SKM-1 (cell line): ENCODE data around the gene WNT3A.

Source experiments
- DNase-seq: peaks from one replicate; lab custom pipeline; 2025; ENCODE audit not compliant: unreplicated experiment; lab: John Stamatoyannopoulos, UW

WNT3A gene

GRCh38 chr1:228097333-228098081 is 90.7 kb downstream of the WNT3A start:
- DNase-seq = no peak

DNA sequence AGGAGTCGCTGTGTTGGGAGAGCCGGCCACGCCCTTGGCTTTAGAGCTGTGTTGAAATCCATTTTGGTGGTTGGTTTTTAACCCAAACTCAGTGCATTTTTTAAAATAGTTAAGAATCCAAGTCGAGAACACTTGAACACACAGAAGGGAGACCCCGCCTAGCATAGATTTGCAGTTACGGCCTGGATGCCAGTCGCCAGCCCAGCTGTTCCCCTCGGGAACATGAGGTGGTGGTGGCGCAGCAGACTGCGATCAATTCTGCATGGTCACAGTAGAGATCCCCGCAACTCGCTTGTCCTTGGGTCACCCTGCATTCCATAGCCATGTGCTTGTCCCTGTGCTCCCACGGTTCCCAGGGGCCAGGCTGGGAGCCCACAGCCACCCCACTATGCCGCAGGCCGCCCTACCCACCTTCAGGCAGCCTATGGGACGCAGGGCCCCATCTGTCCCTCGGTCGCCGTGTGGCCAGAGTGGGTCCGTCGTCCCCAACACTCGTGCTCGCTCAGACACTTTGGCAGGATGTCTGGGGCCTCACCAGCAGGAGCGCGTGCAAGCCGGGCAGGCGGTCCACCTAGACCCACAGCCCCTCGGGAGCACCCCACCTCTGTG is 91.6 kb downstream of the WNT3A start:
- DNase-seq = no peak

- DNase-seq = no peak
Measured at GRCh38 chr1:228099331-228099732, 92.5 kb downstream of the WNT3A start.

DNA sequence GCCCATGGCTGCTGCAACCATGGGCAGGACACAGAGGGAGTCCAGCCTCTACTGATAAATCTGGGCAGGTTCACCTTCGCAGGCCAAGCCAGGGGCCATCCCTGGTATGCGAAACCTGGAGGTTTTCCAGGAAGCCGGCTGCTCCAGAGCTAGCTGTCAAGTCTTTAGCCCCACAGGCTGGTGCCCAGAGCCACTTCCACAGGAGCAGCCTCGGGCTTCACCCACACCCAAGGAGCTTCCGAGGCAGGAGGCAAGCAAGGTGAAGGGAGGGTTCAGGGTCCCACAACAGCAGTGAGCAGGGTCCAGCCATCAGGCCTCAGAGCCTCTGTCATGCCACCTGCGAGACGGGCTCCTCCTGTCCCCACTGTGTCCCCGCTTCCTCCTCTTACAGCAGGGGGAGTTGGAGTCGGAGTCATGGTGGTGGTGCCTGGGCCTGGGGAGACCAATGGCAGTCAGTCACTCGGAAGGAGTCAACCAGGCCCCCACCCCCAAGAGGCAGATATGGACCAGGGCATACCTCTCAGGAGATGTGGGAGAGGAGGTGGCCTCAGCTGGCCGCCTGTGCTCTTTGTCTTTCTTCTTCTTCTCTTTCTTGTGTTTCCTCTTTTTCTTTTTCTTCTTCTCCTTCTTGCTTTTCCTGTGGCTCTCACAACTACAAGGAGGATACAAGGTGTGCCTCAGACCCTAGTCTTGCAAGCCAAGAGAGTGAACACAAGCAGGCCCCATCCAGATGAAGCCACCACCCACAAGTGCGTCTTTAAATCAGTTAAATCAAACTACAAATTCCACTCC is 94.2 kb downstream of the WNT3A start:
- DNase-seq = no peak

DNA sequence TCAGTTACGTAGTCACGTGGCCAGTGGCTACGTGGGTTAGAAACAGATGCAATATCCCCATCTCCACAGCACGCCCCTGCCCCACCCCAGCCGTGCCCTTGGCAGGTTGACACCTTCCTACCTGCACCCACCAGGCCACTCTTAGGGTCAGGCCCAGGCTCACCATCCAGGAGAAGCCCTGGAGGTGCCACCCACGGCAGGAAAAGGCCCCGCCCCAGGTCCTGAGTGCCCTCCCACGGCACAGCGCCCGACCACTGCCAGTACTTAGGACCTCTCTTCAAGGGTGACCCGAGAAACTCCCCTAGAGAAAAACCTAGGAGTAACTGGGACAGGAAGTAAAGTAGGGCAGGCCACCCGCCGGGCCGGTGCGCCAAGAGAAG is 94.8 kb downstream of the WNT3A start:
- DNase-seq = no peak

- no peak for DNase-seq
Measured at GRCh38 chr1:228101994-228102790, 95.4 kb downstream of the WNT3A start.

DNA sequence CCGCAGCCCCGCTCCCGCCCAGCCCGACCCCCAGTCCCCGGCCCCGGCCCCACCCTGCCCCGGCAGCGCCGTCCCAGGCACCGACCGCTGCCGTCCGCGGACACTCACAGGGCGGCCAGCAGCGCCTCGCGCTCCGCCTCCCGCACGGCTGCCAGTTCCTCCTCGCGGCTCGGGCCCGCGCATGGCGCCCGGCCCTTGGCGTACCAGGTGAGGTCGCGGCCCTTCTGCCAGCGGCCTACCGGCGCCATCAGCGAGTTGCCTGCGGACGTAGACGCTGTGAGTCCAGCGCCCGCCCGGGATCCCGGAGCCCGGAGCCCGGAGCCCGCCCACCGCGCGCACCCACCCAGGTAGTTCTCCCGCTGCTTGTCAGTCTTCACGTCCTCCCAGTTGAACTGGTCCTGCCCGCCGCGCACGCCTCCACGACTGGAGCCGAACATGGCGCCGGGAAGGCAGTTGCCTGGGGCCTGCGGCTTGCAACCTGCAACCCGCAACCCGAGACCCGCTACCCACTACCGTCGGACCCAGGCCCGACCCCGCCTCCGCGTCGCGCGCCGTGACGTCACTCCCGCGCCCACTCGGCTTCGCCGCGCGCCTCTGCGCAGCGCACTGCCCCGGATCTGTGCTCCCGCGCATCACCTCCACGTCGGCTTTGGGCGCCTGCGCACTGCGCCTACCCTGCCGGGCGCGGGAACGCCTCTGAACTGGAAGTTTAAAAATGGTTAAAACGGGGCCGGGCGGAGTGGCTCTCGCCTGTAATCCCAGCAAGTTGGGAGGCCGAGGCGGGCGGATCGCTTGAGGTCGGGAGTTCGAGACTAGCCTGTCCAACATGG is 96.2 kb downstream of the WNT3A start, which contains the start of gene C1orf35:
Gene C1orf35, minus strand, starts transcription at position 535 of the 830 bp plus-strand sequence. Its CDS starts 98 bp downstream, at position 437.
- DNase-seq = peak; percentile 92

GRCh38 chr1:228104526-228105269 is 97.9 kb downstream of the WNT3A start:
- DNase-seq = no peak

DNA sequence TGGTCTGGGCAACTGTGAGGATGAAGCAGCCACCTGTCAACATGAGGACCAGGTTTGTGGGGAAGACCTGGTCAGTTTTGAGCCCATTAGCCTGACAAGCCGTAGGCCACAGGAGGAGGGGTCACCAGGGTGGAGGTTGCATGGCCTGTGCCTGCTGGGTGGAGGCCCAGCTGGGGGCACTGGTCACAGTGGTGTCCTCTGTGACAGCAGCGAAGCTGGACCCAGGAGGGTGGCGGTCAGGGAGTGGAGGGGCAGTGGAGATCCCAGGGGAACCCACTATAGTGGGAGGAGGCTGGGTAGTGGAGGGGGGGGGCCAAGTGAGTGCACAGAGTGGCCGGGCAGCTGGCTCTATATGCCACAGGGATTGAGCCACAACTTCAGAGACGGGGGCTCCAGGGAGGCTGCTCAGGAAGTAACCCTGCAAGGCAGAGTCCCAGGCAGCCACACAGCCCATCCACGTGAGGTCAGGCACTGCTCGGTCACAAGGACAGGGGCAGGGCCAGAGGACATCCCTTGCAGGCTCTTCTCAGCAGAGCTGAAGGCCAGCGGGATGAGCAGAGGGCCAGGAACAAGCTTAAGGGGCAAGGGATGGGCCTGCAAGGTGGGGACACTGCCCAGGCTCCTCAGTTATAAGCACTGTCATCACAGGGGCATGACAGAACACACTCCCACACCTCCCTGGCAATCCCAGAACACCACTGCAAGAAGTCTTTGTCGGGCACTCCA is 98.6 kb downstream of the WNT3A start:
- no peak for DNase-seq

DNA sequence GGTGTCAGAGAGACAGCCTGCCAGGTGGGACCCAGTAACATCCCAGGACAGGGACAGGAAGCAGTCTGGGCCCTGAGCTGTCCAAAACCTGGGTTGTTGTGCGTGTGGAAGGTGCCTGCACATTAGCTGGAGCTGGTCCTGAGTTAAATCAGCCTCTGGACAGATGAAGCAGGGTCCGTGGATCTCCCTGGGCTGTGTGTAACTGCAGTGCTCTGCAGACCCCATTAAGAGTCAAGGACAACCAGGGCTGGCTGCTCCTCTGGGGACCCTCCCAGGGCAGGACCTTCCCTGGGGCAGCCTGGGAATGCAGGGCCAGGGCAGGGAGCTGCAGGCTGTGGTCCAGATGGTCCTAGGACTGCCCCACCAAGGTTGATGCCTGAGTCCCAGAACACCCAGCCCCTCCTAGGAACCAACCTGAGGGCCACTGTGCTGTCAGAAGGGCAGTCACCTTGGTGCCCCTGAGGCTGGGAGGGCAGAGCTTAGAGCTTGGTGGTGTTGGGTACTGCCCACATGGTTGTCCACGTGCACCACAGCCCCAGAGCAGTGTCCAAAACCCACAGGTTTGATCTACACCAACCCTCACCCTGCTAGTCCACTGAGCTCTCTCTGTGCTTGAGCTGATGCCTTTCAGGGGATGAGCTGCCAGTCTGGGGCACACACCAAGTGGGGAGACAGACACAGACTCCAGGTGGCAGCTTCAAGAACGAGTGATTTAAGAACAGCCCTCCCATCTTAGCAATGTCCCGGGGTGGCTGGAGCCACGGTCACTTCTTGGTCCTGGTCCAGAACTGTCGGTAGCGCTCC is 99.4 kb downstream of the WNT3A start:
- DNase-seq = no peak

- no peak for DNase-seq
Measured at GRCh38 chr1:228106800-228107054, 99.9 kb downstream of the WNT3A start.

DNA sequence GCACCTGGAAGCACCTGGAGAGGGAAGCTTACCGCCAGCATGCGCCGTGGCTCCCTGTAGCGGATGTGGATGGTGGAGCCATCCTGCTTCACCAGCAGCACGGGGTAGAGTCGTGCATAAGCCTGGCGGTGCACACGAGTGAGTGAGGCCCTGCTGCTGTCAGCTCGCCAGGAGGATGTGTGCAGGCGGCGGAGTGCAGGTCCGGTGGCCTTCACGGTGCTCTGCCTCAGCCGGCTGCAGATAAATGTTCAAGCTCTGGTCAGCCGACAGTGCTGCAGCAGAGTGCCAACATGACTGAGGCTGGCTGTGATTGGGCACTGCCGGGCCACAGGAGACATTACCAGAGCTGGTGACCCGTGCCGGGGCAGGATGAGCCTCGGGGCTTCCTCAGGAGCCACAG is 100.8 kb downstream of the WNT3A start:
- no peak for DNase-seq

- no peak for DNase-seq
Measured at GRCh38 chr1:228108055-228108690, 101.4 kb downstream of the WNT3A start.

DNA sequence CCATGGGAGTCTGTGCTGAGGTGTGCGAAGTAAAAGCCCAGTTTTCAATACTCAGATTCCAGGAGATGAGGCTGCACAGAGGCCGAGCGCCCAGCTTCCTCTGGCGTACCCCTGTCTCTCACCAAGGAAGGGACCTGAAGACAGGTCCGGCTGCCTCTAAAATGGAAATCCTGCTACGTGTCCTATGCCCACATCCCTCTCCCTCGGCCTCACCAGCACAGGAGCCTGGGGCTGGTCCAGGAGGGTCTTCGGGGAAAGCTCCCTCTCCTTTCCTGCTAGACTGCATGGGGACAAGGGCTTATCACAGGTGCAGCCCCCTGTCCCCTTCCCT is 101.9 kb downstream of the WNT3A start:
- no peak for DNase-seq

GRCh38 chr1:228109073-228109961 is 102.5 kb downstream of the WNT3A start, which contains the start of gene MRPL55:
Gene MRPL55 (minus strand): TSS chr1:228109299. CDS start chr1:228108260, 1,039 bp downstream.
- DNase-seq = peak; percentile 97

DNA sequence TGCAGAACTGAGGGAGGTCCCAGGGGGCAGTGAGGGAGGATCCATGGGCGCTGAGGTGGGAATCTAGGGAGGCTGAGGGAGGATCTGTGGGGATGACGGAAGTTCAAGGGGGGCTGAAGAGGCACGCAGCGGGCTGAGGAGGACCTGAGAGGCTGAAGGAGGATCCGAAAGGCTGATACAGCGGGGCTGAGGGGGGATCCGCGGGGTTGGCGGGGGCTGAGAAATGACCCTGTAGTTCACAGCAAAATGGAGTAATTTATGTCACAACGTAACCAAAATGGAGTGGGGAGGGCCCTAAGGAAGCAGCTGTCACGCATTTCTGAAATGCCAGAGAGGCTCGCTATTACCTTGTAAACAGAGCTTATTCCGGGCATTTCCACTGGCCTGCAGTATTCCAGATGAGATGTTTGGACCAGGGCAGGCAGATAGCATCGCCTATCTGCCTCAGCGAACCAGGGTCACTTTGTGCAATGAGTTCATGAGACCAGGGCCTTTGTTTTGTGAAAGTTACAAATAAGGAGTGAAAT is 103.2 kb downstream of the WNT3A start:
- DNase-seq = no peak

GRCh38 chr1:228110556-228110955 is 103.8 kb downstream of the WNT3A start:
- DNase-seq = no peak
